Anterior cingulate cortex (tissue), 58 donors: ENCODE measurements around the gene TIGIT.

Experiments used
- DNase-seq, 58 donors: peaks; one replicate each; lab custom pipeline; 2025; lab: John Stamatoyannopoulos, UW

Gene TIGIT

DNA sequence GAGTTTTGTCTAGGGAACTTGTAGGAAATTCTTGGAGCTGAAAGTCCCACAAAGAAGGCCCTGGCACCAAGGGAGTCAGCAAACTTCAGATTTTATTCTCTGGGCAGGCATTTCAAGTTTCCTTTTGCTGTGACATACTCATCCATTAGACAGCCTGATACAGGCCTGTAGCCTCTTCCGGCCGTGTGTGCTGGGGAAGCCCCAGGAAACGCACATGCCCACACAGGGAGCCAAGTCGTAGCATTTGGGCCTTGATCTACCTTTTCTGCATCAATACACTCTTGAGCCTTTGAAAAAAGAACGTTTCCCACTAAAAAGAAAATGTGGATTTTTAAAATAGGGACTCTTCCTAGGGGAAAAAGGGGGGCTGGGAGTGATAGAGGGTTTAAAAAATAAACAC is 15.0 kb downstream of the TIGIT start:
- DNase-seq = no peak

DNA sequence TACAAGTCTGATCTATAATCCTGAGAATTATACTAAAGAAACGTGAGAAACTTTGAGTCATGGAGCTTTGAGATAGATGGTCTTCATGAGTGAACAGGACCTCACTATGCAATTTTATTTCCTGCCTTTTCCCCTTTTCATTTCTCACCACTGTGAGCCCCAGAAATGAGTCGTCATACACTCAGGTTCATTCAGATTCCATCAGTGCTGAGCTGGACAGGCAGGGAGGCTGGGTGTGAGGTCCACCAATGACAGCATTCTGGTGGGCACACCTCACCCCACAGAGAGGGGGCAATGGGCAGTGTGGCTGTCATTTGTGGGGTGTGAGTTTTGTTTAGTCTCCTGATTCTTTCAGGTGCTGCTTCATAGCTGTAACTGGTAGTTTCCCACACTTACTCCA is 16.9 kb downstream of the TIGIT start:
- DNase-seq = no peak

DNA sequence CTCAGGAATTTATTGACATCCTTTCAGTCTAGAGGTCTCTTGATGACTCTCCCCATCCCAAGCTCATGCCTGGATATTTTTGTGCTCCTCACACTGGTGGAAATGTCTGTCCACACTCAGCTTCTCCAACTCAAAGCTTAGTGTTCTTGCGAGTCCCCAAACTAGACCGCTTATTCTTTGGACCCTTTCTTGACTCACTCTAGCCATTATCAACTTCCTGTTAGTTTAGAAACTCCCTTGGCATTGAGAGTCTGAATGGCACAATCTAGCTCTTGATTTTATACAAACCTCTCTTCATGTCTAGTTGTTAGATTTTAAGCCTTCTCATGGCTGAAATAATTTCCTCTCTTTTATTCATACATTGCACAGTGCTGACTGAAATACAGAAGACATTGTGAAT is 19.6 kb downstream of the TIGIT start:
- DNase-seq = no peak

DNA sequence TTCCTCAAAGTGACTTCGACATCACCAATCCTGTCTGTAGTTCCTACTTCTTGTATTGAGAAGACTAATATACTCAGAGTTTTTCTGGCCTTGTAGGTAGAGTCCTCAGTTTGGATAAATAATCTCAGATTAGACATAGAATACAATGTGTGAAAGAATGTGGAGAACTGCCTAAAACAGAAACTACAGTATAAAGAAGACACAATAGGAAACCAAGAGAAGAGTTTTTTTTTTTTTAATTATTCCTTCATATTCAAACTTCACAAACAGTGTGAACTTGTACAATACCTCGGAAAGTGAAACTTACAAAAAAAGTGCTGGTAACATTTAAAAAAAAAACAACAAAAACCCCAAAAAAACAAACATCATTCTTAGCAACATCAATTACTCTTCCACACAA is 20.5 kb downstream of the TIGIT start:
- no peak for DNase-seq

DNA sequence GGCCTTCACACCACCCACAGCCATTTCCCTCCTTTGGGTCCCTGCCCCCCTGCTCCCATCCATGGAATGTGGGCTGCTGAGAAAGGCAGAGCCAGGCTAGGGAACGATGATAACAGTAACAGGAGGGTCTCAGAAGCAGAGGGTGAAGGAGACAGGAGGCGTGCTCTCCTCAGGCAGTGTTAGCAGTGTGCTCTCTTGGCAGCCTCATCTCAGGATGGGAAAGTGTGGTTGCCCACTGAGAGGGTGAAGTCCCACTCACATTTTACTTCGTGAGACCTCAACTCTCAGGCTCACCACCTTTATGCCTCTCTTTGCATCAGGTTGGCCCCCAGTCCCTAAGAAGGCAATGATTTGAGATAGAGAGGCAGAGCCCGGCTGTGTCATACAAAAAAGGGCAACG is 24.5 kb downstream of the TIGIT start:
- no peak for DNase-seq

DNA sequence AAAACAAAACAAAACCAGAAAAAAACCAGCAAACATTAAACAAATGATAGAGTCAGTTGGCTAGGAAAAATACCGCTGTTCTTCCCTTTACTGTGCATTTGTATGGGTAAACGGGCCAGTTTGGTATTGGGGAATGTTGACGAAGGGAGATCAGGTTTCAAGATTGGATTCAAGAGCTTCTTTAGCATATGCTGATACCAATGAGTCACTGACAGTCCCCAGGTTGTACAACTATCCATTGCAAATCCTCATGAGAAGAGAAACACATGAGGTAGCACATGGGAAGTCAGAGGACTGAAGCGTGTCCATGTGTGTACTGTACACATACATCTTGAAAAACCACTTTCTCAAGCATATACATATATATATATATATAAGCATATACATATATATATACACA is 25.6 kb downstream of the TIGIT start:
- no peak for DNase-seq

DNA sequence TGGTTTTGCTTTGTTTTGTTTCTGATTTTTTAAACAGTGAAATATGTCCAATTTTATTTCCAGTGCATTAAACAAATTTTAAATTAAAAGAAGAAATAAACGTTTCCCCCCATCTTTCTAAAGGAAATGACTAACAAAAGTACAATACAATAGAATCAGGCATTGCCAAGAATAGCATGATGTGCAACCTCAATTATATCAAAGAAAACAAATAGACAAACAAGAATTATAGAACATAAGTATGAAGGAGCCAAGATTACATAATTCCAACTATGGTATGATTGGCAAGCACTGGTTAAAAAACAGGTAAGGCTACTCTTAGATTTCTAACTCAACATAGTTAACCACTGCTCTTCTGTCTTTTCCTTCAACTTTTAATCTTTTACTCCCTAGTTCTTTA is 26.4 kb downstream of the TIGIT start:
- no peak for DNase-seq

DNA sequence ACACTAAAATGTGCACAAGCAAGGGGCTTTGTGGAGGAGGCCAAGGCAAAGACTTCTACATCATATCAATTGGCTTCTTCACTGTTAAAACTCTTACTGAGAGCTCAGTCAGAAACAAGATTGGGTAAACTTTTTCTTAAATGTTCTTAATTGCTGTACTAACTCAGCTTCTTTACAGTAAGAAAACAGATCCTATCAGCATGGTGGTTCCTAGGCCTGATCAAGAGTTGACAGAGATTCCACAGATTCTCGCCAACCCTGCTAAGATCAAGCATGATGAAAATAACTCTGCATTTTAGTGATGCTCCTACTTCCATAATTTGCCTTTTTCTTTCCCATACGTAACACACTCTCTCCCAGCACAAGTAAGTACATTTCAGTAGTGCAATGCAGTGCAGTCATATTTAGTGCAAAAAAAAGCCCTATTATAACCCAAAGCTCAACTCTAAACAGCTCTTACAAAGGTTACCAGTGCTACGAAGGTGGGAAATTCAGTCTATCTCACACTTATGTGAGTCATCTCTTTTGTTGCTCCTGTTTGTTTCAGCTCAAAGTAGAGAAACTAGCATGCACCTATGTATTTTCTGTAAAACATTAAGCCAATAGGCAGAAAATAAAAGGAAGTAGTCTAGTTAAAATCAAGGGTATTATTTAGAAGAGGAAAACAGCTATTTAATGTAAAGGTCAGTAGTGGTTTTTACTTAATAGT is 29.9 kb downstream of the TIGIT start:
- no peak for DNase-seq

DNA sequence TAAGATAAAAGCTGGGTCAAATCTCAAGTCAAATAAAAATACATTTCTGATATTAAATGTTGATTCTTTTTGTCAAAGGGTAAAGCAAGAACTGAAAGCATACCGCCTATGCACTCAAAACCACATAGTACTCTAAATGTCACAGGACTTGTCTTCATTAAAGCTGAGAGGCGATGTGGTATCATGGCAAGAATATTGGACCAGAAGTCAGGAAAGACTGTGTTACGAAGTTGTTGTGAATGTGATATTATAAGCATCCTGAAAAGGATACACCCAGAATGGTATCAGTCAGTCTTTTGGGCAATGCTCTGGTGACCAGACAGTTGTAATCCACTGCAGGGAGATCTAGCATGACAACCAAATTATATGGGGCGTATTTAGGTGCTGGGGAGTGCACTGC is 33.8 kb downstream of the TIGIT start:
- DNase-seq = no peak

DNA sequence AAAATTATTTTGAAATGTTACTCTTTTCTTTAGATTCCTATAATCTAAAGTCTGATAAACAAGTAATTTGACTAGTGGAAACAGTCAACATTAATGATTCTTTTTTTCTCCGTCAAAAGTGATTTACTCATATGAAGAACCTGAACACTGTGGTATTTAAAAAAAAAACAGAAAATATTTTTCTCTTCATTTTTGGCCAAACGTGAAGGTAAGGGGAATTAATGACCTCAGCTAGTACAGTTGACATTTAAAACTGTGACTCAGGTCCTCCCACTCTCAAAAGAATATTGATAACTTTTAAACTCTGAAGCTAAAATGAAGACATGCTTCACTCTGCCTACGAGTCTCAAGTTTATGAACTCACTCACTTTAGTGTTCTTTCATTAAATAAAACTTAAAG is 34.5 kb downstream of the TIGIT start:
- no peak for DNase-seq

DNA sequence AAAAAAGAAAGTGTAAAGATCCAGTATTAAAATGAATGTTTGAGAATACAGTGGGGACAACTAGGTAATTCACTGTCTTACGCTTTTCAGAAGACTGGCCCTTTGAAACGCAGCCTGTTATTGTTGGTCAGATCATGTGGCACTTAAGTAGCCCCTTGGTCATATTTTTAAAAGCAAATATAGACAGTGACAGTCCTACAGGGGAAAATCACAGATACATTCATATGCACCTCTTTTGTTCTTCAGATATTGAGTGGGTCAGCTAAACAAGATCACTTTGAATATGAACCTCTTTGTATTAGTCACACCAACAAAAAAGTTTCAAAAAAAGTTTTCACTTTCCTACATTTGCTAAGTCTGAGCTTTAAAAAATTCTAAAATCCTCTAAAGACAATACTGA is 36.0 kb downstream of the TIGIT start:
- DNase-seq = no peak

DNA sequence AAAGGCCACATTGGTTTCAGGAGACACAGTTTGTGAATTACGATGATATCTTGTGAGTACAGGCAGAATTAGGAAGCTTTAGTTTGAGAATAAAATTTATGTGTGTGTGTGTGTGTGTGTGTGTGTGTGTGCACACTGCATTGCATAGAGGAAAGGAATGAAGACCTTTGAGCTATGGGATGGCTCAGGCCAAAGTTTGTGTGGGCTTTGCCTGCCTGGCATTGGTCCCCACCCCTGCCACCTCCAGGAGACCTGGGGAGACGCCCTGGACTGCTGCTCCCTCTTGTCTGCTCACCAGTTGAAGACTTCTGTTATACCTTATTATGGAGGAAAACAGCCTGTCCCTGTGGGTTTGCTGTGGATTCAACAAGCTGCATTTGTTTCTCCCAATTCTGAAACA is 37.2 kb downstream of the TIGIT start:
- DNase-seq = no peak

DNA sequence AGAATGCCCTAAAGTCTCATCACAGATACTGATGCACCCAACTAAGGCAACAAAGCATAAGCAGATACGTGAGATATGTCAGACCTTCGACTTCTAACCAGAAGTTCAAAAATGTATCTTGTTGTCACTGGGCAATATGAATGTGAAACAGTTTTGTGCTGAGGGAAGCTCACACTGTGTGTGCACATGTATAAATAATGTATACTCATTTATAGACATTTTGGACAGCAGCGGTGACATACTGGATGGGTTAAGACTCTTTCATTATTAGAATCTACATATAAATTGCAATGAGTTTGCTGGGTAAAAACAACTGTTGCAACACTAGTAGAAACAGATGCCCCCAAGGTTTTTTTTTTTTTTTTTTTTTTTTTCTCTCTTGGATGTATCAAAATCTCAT is 37.9 kb downstream of the TIGIT start:
- DNase-seq = no peak

DNA sequence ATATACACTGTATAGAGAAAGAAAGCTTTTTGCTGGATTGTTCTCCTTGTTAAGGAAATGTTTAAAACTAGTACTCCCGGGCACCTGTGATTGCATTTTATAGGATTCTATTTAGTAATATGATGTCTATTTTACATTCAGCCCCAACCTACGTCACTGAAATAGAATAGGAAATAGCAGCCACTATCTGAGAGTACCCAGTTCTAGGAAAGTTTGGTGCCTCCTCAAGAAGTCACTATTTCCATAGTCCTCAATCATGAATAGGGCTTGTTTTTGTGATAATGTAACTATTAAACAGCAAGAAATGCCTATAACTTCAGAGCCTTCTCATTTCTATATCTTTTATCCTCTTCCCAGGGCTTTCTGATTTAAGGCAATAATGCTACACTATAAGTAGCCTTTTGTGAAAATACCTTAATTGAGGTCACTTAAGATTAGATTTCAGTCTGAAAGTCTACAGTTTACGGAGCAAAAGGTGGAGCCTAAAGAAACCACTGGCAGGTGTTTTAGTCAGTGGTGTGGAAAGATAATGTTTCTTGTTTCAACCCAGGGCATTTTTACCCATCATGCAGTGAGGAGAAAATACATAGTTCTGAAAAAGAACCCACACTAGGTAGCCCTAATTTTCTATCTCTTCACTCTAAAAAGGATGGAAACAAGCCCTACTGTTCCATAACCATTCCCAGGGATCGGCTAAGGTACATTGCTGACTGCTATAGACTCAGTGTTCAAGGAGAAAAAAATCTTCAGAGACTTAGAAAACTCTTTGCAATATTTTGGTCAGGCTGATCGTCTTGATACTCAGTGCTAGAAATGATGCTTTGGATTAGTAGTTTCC is 38.7 kb downstream of the TIGIT start:
- DNase-seq = no peak

DNA sequence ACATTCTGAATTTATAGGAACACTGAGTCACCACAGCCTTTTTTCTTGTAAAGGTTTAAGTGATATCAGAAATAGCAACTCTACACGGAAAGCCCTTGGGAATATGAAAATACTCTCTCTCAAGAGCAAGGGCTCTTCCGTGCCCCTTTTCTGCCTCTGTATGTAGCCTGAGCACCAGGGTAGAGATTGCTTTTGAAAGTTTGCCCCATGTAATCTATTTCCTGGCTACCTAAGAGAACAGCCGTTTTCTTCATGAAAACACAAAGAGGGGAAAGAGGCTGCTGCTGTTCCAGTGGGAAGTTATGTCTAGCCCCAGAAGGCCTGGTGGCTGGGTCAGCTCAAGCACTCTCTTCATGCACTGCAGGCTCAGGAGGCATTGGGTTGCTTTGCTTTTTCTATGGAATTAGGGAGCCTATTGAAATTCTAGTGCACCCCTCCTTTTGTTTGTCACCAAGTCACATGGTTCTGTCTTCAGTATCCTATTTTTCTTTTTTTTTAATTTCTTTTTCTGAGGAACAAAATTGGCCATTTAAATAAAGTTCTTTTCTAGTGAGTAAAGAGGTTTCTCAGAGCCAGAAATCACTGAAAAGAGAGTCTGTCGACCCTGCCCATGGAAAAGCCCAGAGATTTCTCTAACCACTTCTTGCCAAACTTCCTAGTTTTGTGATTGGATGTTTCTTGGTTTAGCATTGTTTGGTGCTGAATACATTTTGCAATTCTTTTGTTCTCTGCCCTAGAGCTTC is 39.5 kb downstream of the TIGIT start:
- DNase-seq = peak in 28 of 58 donors; percentile 4 to 76 (median 21)

DNA sequence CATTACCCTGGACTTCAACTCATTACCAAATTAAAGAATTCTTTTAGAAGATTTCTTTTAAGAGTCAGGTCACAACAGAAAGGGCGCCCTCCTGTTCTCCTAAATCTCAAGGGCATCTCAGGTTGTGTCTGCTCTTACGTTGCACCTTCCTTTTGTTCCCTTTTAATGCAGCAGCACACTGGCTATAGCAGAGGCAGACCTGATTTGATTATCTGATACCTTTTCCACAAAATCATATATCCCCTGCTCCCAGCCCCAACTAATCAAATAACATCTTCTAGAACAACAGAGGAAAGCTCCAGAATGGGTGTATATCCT is 40.1 kb downstream of the TIGIT start:
- peak in 2 of 58 donors; percentile 24 to 36 for DNase-seq

DNA sequence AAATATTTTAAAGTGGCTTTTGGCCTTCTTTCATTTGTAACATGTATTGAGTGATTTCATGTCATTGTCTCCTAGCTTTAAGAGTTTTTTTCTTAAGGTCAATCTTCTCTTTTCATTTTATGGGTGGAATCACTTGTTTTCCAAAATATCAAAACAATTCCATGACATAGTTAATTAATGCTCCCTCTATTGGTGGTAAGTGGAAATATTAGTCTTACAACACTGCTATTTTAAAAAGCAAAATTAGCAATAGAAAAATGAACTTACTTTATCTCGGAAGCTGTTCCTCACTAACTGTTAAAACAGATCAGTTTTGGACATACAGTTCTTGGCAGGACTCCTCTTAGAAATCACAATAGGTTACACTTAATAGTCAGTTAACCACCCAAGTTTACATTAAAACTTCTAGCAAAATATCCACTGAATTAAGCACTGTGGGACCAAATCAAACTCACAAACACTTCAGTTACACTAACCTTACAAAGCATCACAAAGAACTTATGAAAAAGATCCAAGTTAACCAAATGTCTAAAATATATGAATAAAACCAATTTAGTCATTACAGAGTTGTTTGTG is 42.4 kb downstream of the TIGIT start:
- DNase-seq = no peak

DNA sequence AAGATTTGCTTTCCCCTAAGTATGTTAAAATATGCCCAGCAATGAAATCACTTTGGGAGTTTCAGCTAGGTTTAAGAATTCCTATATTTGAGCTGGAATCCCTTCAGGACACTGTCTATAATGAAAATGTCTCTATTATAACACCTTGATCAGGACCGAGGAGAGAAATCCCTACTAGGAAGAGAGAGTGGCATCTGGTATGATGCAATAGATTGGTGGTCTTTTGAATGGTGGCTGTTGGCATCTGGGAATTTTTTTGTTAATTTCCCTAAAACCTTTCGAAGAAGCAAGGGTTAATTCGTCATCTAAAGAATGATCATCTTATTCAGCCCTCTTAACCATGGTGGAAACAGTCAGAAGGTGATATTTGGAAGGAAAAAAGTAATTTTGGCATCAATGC is 43.0 kb downstream of the TIGIT start:
- DNase-seq = no peak

DNA sequence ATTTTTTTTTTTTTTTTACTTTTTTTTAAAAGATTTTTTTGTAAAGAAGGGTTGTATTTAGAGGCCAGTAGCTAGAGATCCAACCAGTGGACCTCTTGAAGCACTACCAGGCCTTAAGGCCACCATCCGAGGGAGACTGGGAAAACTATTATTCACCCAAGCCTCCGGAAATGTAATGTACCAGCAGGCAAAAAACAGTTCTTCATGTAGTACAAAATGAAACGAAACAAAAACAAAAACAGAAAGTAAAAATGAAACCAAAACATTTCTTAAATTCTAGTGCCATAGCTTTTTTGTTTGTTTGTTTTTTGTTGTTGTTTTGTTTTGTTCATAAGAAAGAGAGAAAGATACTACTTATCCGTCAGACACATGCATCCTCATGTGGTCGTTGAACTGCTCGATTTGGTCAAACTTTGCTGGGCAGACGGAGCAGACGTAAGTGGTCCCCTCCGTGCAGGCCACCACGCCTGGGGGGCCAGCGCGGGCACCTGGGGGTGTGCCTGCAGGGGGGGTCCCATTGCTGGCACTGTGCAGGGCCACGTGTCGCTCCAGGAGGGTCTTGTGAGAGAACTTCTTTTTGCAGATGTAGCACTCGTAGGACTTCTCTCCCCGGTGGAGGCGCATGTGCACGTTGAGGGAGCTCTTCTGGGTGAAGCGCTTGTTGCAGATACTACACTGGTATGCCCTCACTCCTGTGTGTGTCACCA is 45.0 kb downstream of the TIGIT start:
- DNase-seq = no peak

DNA sequence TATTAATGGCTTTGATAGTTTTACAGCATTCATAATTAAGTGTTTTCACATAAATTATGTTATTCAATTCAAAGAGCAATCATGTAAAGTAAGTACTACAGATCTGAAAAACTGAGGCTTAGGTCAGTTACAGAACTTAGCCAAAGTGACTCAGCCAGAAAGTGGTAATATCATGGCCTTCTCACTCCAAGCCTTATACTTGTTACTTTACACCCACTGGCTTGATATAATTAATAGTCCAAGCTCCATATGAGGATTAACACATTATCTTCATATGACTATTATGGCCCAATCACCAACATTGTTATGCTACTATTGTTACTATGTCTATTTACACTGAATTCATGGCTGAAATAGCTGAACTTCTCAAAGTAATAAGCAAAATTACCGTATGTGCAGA is 50.7 kb downstream of the TIGIT start:
- DNase-seq = no peak

DNA sequence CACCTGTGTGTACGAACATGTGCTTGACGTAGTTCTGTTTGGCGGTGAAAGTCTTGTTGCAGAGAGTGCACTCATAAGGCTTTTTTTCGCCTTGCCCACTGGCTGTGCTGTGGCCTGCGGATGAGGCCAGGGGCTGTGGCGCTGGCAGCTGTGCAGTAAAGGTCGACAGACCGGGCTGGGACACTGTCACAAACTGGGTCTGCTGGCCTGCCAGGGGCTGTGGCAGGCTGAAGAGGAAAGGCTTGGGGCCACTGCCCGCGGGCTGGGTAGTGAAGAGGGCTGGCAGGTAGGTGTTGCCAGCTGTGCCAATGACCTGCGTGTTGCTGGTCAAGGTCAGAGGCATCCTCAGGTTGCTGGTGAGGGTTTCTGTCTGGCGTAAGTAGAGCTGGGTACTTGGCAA is 56.4 kb downstream of the TIGIT start:
- no peak for DNase-seq
